HL-60/S4 treated with phorbol 12-myristate 13-acetate at 8.2 ng/mL for 4 days and 3 days (cell line): Measurements from ENCODE around the gene CTPS2.
"Not testable (repeated sequence)": the region's sequence is repeated elsewhere in the genome, so short reads cannot be mapped to it uniquely, and the experiment has no call there.

Source experiments
- in situ Hi-C: fragments of 300-500 bp; cut with MboI; formaldehyde crosslinking; loops from 2 replicates; pipeline ENCODE4 v1.15.0; 2022; ENCODE audit warnings: low sequenced_read_pairs

Gene CTPS2, protein sequence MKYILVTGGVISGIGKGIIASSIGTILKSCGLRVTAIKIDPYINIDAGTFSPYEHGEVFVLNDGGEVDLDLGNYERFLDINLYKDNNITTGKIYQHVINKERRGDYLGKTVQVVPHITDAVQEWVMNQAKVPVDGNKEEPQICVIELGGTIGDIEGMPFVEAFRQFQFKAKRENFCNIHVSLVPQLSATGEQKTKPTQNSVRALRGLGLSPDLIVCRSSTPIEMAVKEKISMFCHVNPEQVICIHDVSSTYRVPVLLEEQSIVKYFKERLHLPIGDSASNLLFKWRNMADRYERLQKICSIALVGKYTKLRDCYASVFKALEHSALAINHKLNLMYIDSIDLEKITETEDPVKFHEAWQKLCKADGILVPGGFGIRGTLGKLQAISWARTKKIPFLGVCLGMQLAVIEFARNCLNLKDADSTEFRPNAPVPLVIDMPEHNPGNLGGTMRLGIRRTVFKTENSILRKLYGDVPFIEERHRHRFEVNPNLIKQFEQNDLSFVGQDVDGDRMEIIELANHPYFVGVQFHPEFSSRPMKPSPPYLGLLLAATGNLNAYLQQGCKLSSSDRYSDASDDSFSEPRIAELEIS

DNA sequence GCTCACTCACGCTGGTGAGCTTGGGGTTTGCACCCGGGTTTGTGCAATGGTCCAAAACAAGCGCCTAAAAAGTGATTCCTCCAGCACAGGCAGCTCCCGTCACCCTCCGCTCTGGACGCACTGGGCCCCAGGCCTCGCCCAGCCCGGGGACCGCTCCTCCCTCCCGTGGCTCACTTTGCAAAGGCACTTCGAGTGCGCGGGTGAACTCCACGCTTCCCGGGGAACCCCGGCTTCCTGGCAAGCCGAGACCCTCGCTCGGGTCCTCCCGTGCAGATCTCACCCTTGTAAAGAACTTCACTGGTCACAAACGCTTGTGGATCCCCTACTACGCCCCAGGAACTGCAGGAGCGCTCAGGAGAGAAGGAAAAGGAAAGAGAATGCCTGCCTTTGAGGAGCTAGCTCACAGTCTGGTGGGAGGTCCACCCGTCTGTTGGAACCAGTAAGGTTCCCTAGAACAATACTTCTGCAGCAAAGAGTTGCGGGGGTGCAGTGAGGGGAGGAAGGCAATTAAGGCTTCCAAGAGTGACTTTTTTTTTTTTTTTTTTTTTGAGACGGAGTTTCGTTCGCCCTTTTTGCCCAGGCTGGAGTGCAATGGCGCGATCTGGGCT is at the start of gene CTPS2:
CTPS2 (minus strand) TSS at position 122 of the 608 bp plus-strand sequence. CDS start 9,767 bp downstream, outside the sequence.
- in situ Hi-C loops, result no loop called here

DNA sequence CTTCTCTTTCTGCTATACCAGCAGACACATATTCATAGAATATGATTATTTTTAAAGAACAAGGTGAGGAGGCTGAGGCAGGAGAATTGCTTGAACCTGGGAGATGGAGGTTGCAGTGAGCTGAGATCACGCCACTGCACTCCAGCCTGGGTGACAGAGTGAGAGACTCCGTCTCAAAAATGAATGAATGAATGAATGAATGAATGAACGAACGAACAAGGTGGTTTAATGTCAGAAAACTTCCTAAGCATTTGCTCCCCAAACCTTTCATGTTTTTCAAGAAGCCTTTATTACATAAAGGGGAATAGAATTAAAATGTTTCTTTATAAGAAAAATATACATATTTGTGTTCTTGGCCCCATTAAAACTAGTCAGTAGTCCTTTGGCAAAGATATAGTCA is 49.0 kb upstream of the CTPS2 start:
- in situ Hi-C loops, result not testable (repeated sequence)

DNA sequence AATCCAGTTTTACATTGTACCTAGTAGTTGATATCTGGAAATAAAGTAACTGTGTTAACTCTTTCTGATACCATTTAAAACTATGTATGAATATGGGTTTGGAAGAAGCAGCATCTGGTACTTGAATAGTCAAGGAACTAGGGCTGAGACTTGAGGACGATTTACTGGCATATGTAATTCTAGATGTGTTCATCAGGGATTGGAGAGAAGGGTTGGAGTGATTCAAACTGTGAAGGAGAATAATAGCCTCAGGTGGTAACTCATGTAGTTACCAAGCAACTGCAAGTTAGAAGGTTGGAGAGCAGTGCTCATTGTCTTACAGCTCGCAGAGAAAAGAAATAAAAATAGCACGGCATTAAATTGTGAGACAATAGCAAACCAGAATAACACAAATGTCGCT is 44.3 kb upstream of the CTPS2 start:
- in situ Hi-C loops, result no loop called here

DNA sequence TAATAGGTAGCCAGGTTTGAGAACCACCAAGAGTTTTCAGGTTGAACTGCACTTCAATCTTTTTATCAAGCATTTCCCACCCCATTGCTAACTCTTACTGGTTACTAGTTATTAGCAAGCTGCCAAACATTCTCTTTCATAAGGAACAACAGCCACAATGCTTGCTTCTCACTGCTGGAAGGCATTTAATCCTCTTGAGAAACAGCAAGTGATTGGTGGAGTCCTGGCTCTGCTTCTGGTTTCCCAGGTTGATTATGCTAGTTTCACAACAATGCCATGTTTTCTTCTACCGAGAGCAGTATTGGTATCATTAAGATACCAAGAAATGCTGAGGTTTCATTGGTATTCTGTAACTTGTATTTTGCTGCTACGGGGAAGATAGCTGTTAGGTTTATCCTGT is 41.5 kb upstream of the CTPS2 start:
- in situ Hi-C loops, result no loop called here

DNA sequence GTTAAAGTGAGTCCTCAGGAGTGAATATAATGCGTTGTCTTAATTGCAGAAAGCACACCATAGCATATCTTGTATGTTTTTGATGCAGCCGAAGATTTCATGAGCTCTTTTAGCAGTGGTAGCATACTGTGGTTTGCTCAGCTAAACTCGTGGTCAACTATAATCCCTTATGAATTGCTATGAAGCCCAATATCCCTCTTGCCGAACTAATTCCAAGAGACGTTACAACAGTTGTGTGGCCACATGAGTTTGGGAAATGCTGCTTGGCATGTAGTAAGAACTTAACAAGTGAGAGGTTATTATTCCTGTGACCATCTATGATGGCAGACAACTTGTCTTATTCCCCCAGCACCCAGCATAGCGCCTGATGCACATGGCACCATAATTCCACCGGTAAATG is 37.7 kb upstream of the CTPS2 start:
- in situ Hi-C loops, result no loop called here

DNA sequence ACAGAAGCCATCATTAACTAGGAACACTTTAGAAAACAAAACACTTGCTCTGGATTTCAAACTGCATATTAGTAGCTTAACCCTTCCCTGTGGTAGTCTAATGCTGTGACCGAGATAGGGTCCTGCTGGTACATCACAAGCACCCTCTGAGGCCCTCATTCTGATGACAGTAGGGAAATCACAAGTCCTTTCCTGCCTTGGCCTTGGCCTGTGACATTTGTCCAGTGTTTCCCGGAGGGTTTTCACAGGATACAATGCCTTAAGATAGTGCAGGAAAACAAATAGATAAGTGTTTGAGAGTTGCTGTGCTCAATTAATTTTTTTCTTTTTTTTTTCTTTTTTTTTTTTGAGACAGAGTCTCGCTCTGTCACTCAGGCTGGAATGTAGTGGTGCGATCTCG is 36.0 kb upstream of the CTPS2 start:
- in situ Hi-C loops, result no loop called here

DNA sequence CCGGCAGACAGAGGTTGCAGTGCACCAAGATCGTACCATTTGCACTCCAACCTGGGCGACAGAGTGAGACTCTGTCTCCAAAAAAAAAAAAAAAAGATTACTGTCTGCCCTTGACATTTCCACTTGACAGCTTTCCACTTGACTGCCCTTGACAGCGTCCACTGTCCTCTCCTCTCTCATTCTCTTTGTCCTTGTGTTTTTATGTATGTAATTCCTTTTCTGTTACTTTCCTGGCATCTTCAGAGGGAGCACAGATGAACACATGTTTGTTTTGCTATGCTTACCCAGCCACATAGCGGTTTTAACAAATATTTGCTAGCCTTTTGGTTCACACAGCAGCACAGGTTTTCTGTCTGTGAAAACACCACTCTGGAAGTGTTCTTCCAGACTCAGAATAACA is 33.2 kb upstream of the CTPS2 start:
- in situ Hi-C loops, result no loop called here

DNA sequence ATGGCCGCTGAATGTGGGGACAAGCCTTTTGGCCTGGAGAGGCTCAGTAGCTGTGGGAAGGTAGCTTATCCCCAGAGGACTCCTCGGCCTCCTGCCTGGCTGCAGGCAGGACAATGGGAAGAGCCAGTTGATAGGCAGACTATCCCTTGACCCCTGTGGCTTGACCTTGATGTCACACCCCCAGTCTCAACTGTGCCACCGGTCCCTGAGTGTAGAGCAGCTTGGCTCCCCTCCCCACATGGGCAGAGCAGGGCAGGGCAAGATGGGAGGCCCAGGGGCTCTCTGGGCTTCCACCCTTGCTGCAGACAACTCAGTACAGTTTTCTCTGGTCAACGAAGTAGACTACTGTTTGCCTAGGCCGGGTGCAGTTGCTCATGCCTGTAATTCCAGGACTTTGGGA is 32.6 kb upstream of the CTPS2 start:
- in situ Hi-C loops, result no loop called here

DNA sequence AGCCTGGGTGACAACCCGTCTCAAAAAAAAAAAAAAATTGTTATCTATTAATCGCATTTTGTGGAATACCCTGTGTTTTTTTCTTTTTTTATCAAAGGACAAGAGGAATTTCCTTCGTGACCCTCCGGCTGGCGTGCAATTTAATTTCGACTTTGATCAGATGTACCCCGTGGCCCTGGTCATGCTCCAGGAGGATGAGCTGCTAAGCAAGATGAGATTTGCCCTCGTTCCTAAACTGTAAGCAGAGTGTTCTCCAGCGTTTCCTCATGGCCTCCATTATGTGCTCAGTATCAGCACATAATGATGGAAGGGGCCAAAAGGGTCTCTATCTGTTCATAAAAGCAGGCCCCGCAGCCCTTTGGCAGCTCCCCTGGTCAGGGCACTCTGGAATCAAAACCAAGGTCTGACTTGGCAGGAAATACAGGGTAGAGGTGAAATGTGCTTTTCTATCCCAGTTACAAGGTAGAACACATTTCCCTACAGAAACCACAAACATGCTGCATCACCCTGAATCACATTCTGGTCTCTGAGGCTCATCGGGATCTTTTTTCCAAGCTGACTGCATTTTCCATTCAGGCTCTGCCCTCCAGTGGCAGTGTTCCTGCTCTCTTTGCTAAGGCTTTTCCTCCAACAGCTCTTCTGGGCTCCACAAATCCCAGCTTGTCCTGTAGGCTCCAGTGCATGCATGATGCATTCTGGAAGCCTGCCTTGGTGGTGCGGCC is 31.3 kb upstream of the CTPS2 start:
- in situ Hi-C loops, result no loop called here

DNA sequence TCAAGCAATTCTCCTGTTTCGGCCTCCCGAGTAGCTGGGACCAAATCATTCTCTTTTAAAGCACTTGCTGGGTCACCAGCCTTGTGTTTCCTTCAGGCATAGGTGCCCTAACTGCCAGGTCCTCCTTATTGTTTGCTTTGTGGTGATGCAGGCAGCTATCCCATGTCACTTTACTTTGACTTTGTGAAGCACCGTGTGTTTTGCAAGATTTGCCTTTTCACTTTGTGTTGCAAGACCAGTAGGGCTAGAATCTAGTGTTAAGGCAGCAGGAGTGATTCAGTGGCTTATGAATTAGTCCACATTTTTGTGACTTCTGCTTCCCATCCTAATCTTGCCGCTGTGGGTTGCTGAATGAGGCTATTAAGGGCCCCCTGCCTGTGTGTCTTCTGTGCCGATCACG is 27.1 kb upstream of the CTPS2 start:
- in situ Hi-C loops, result no loop called here

DNA sequence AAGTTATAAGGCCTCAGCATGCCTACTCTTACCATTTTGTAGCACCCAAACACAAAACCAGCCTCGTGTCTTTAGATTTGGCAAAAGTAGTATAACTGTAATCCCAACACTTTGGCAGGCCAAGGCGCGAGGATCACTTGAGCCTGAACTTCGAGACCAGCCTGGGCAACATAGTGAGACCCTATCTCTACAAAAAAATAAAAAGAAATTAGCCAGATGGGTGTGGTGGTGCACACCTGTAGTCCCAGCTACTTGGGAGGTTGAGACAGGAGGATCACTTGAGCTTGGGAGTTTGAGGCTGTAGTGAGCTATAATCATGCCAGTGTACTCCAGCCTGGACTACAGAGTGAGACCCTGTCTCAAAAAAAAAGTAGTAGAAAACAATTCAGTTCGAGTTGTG is 24.6 kb upstream of the CTPS2 start:
- in situ Hi-C loops, result no loop called here

DNA sequence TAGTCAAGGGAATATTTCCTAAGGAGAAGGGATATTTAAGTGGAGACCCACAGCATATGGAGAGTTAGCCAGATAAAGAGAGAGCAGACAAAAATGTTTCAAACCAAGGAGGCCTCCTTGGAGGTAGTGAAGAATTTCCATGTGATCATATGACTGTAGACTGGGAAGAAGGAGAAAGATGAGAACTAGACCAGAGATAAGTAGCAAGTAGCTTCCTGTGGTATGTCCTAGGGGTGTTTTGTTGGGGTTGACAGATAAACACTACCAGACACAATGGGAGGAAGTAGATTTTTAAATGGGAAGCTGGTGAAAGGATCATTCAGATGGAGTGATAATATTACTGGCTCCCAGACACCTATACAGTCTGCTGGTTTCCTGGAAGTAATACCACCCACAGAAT is 20.5 kb upstream of the CTPS2 start:
- in situ Hi-C loops, result no loop called here

DNA sequence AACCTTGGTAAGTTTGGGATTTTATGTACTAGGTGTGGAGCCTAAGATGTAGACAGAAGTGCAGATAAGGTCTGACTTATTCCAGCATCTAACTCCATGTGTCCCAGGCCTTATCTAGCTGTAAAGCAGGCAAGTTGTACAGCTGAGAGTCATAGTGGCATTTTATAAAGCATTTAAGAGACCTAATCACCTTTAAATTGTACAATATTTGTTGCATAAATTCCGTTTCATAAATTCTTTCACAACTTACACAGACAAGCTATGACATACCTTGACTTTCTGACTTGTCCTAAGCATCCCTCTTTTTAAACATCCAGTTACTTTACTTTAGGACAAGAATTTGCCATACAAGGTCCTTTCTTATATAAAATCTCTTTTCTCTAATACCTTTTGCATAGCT is 18.0 kb upstream of the CTPS2 start:
- in situ Hi-C loops, result no loop called here

DNA sequence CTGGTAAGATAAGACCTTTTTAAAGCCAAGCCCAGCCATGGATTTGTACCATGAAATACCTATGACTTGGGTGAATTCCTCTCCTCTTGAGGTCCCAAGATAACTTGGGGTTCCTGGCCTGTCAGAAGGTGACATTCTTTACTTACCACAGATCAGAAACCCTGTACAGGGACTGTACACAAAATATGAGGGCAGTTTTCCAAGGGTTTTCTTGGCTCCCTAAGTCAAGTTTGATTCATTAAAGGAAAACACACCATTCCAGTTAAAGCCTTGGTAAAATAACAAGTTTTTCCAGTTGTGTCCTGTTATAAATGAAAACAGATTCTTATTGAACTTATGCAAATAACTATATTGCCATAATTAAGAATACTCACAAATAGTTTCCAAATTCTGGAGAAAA is 15.2 kb upstream of the CTPS2 start:
- in situ Hi-C loops, result no loop called here

DNA sequence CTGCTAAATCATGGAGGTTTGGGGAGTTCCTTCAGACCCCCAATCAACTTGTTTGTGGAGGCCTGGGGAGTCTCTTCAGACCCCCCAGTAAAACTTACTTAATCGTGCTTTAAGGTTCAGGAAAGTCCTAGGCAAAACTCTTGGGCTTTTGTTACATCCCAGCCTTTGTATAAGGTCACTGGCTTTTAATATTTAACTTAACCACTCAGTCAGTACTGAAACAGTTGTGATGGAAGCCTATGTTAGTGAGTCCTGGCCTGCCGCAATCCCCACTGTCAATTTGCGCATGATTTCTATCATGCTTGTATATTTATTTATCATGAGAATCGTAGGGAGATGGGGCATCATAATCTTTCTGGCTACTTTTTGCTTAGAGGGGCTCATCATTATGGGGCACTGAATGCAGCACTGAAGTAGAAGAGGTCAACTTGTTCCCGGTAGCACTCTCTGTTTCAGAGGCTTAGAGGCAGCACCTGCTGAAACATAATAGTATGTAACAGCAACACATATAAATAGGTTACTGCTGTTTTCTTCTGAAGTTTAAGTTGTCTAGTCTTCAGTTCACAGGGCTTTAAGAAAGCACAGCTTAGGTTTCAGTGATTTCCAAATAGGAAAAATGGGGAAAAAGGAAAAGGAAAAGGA is 14.0 kb upstream of the CTPS2 start:
- in situ Hi-C loops, result not testable (repeated sequence)

DNA sequence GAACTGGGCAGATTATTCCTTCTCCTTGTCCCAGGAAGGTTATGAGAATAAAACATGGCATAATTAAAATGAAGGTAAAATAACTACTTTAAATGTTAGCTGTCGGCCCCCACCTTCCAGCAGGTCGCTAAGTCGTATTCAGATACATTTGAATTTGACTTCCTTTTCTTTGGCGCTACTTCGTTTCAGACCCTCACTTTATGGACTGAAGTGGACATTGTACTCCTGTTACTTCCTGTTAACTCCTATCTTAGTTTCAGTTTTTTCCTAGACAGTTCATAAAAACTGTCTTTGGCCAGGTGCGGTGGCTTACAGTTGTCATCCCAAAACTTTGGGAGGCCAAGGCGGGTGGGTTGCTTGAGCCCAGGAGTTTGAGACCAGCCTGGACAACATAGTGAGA is 12.6 kb upstream of the CTPS2 start:
- in situ Hi-C loops, result no loop called here

DNA sequence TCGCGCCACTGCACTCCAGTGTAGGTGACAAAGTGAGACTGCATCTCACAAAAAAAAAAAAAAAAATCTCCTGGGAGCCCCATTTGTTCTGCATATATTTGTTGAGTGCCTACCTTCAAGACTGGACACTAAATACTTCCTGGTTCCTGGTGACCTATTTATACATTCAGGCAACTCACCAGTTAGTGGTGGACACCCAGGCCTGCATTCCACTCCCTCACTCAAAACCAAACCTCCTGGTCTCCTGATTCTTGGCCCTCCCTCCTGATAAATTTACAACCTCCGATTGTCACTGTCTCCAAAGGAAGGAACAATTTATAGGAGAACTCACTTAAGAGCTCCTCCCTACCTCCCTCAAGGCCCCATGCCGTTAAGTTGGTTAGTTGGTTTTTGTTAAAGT is 10.0 kb upstream of the CTPS2 start:
- in situ Hi-C loops, result no loop called here

DNA sequence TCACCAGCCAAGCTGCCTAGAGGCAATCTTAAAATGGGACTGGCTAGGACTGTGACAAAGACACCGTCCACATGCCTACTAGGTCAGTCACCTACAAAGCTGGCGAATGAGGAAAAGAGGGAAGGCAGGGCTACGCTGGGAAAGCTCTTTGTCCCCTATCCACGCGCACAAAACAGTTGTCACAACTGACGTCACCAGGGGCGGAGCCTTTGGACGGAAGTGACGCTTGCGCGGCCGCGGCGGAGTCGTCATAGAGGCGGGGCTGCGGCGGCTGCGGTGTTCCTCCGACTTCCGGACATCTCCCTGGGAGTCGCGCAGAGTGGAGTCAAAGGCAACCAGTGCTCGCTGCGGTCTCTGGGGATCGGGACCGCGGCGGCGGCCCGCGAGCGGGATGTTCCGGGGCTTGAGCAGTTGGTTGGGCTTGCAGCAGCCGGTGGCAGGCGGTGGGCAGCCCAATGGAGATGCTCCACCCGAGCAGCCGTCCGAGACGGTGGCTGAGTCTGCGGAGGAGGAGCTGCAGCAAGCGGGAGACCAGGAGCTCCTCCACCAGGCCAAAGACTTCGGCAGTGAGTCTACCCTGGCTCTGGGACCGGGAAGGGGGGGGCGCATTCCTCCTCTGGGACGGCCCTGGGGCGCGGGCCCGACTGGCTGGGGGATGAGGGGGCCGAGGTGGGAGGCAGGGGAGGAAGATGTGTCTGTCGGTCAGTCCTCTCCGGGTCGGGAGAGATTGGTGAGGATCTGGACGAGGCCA is 7.0 kb upstream of the CTPS2 start, which contains the start of gene SYAP1:
SYAP1 (plus strand) TSS at position 279 of the 751 bp plus-strand sequence; CDS start at position 392, 113 bp downstream.
- in situ Hi-C loops, result no loop called here

DNA sequence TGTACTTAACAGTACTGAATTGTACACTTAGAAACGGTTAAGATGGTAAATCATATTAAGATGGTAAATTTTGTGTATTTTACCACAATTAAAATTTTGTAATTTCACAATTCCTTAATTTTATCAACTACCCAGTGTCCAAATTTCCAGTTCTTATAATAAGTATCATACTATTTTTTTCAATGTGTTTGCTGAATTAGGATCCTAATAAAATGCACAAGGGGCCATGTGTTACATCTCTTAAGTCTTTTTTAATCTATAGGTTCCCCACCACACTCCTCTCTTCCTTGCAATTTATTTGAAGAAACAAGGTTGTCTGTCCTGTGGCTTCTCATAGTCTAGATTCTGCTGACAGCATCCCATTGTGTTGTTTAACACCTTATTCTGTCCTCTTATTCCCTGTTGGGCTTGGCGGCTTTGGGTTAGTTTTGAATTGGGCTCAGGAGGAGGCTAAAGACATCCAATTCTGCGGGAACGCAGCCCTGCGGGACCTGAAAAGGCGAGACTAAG is 6.4 kb upstream of the CTPS2 start:
- in situ Hi-C loops, result no loop called here

DNA sequence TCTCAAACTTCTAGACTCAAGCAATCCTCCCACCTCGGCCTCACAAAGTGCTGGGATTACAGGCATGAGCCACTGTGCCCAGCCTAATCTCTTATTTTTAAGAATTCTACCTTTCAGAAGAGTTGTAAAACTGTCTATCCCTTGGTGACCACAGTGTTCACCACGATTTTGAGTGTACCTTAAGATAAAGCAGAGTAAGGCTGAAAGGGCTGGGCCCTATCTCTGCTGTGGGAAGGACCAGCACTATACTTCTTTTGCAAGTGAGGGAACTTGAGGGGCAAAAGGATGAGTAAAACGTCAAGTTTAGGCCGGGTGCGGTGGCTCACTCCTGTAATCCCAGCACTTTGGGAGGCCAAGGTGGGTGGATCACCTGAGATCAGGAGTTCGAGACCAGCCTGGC is 4.0 kb upstream of the CTPS2 start:
- in situ Hi-C loops, result not testable (repeated sequence)
